Superior temporal gyrus (tissue), 1 donor: Measurements from ENCODE around the gene JAG2.

ENCODE experiments used
- DNase-seq: peaks from one replicate; pipeline ENCODE4 v3.0.0-alpha.2; 2016; ENCODE audit errors: extremely low spot score

JAG2 gene

DNA sequence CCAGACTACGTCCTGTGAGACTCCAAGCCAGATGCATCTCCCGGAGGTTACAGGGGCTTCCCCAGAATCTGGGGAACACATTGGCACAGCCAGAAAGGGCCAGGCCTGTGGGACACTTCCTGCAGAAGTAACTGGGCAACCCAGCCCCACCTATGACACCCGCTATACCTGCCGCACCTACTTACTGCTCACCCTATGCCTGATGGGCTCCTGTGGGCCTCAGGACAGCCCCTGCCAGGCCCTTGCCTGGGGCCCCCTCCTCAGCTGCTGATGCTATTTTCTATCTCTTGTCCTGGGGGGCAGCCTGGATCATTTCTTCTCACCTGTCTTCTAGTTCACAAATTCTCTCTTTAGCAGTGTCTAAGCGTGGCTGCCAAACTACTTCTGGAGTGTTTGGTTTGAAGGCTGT lies 28.7 kb downstream of the JAG2 start:
- DNase-seq = no peak

DNA sequence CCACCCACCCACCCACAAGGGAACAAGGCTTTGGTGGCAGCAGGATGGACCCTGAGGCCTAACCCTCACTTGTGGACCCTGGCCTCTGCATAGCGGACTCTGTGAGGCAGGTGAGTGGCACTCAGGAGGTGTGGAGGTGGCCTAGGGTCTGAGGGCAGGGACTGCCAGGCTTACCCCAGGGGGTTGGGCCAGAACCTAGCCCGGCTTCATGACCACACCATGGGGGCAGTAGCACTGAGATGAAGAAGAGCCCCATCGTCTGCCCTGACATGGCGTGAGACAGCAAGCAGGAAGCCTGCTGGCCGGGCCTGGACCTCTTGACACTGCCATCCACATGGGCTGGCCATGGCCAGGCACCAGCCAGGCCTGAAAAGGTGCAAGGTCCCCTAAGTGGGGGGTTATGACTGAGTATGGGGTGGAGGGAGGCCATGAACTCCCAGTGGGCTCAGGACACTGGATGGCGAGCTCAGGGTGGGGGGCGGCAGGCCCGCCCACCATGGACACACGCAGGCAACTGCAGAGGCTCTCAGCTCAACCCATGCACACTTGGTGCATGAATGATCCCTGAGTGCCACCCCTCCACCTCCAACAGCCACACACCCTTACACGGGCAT lies 29.3 kb downstream of the JAG2 start:
- DNase-seq = no peak

- DNase-seq = no peak
These were observed 29.9 kb downstream of the JAG2 start for GRCh38 chr14:105138551-105139111.

DNA sequence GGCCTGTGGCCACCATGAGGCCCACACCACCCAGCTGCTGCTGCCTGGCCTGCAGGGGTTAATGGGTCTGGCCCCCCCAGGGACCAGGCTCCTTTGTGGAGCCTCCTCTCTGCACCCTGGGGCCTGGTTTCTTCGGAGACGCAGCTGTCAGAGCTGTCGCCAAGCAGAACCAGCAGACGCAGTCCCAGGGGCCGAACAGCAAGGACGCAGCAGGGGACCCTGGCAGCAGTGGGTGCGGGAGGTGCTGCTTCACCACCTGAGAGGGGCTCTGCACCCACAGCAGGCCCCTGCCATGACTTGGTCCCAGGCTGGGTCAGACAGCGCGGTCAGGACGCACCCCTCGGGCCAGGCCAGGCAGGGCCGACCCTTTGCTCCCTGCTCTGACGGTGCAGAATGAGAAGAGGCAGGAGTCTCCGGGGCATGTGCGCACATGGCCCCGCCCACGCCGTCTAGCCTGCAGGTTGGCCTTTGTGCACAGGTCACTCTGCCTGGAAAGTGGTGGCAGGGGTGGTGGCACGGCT lies 30.5 kb downstream of the JAG2 start:
- no peak for DNase-seq

GRCh38 chr14:105137481-105138020 lies 31.0 kb downstream of the JAG2 start:
- no peak for DNase-seq

DNA sequence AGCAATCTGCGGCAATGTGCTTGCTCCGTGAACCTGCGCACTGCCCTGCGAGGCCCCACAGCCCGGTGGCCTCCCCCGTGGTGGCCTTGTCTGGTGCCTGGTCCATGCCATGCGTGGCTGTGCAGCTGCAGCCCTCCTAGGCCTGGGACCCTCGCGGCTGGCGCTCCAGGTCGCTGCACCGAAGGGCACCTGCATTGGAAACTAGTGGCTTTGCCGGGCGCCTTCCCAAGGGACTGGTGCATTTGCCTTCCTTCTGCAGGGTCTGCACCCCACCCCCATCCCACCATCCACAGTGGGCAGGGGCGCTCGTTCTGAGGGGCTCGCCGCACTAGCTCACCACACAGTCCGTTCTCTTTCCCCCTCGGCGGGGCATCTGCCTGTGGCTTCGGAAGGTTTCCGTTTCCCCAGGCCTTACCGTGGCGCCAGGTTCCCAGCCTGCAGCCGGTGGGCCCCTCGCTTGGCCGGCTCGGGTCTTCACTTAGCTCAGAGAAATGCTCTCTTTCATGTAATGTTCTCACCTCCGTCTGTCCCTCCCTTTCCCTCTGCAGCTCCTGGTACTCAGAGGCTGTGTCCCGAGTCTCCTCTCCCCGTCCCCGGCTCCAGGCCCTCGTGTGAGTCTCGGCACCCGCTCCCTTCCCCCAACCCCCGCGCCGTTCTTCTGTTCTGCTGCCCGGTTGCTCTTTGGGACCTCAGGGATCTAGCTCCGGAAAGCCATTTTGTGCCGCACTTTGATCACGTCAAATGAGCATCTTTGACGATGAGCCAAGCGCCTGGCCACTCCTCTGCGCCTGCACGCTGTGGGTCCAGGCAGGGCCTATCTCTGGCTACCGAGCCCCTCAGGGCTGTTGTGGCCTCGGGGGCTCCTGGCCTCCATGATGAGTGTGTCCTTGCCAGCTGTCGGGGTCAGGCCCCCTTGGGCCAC lies 31.9 kb downstream of the JAG2 start:
- no peak for DNase-seq

GRCh38 chr14:105135700-105136395 lies 32.7 kb downstream of the JAG2 start:
- DNase-seq = no peak

GRCh38 chr14:105132921-105133654 lies 35.5 kb downstream of the JAG2 start:
- DNase-seq = no peak

GRCh38 chr14:105131241-105131640 lies 37.3 kb downstream of the JAG2 start:
- DNase-seq = no peak

DNA sequence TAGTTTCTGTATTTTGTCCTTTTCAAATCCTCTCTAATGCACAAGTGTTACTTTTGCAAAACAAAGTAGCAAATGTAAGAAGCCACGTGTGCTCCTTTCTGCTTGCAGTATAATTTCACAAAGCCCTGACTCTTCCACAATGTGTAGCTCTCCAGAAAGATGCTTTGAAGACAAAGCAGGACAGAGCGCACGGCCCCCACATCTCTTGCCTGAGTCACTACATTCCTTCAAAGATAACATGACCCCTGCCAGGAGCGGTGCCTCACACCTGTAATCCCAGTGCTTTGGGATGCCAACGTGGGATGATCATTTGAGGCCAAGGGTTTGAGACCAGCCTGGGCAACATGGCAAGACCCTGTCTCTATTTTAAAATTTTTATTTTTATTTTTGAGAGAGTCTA lies 40.5 kb downstream of the JAG2 start:
- no peak for DNase-seq

DNA sequence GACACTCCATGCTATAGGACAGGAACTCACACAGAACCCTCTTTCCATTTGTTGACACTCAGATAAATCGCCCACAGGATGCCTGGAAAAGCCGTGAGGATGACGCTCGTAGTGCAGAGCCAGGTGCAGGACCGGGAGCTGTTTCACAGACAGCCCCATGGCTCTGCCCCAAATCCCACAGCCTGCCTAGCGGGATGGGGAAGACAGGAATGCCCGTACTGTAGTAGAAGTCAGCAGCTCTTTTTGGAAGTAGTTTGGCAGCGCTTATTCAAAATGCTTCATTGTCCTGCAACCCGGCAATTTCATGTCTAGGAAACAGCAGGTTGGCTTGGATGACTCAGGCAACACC lies 41.6 kb downstream of the JAG2 start:
- DNase-seq = no peak

DNA sequence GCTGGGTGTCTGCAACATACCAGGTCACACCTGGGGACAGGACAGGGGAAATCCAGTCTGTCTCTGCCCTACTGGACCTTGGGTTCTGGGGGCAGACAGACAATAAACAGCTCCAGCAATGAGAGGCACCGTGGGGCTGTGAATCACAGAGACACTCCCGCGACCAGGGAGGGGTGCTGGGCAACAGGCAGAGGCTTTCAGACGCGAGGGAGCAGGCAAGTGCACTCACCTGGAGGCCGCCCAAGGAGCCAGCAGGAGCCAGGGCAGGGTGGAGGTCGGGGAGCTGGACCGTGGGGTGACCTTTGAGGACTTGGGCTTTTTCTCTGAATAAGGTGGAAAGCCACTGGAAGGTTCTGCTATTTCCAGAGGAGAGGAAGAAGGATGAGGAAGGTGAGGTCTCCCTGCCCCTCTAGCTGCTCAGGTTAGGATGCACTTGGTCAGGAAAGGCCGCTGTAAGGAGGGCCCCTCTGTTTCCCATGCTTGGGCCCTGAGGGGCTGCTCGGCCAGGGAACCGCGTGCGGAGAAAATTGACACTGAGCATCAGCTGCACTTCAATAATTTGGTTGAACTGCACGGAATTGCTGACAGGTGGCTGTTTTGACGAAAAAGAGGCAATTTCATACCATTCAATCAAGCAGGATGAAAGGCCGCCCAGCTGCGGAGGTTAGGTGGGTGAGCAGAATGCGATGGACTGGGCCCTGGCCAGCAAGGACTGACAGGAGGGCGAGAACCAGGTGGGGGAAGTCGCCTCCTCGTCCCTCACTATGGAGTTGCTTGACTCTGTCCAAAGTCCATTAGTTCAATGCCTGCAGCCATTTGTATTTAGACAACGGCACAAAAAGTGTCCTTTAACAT lies 42.2 kb downstream of the JAG2 start:
- no peak for DNase-seq

DNA sequence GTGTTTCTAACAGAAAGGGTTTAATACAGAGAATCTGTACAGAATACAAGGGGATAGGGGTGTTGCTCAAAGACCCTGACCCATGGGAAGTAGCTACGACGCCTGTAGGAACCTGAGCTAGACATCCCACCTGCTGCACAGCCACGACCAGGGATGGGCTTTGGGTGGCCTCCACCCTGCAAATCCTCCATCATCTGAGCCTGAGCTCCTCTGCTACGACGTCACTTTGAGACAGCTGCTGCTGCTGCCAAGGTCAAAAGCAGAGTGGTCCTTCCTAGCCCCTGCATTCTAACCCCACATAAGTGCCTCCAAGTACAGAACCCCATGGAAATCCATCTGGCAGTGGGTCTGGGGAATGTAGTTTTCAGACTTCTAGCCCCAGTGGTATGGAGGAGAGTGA lies 43.8 kb downstream of the JAG2 start:
- DNase-seq = no peak

- no peak for DNase-seq
These were observed 44.4 kb downstream of the JAG2 start for GRCh38 chr14:105123981-105124765.

- peak; percentile 39 for DNase-seq
These were observed 45.4 kb downstream of the JAG2 start for GRCh38 chr14:105123064-105123665.

- DNase-seq = no peak
These were observed 48.5 kb downstream of the JAG2 start for GRCh38 chr14:105120056-105120455.

GRCh38 chr14:105119408-105120025 lies 49.1 kb downstream of the JAG2 start:
- no peak for DNase-seq

DNA sequence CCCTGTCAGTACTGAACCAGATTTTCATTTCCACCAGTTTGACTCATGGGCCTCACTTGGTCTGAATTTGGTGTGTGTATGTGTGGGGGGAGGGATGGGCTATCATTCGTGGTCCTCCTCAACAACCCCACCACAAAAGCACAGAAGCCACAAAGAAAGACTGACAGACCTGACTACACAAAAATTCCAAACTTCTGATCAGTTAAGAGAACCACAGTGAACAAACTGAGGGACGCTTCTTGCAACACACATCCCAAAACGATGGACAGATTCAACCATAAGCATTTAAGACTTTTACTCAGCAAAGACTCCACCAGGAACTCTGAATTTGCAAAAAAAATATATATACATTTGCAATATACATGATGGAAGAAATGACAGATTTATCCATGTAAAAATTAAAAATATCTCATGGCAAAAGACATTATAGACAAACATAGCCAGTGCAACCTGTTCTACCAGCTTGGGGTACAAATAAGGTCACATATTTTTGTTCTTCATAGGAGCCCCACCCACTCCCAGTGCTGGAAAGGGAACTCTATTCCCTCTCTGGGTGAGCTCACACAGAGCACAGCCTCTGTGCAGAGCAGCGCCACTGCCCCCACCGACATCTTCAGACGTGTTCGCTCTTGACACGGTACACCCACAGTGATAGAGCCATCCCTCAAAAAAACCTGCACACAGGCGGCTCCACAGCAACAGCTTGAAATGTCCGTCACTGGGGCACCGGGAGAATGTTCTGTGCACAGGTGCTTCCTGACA lies 49.7 kb downstream of the JAG2 start:
- DNase-seq = no peak
